Ovary (tissue), 9 donors: ENCODE measurements around the gene TEKT1. TPM values are rescaled to one million over a fixed set of nuclear protein-coding genes. Genes with fewer than 3 reads are reported as not detected.
A peak's percentile ranks its signal among the peaks of the same experiment; 100 is the strongest.

Source experiments
- DNase-seq, 5 donors: peaks; one replicate each; pipeline ENCODE4 v3.0.0-alpha.2; 2019 to 2020
- H3K27ac ChIP-seq, 2 donors: fragments of 200-600 bp; one replicate each; pipeline versions ENCODE4 v1.5.1 to v1.8.0; 2019 to 2022
- H3K27me3 ChIP-seq: fragments of 200-600 bp; one replicate; pipeline ENCODE4 v1.8.0; 2022
- H3K36me3 ChIP-seq: fragments of 200-600 bp; sonication (generic); one replicate; pipeline ENCODE4 v1.5.1; 2019
- H3K4me1 ChIP-seq: one replicate; pipeline ENCODE4 v1.8.1; 2013; ENCODE audit warnings: mild to moderate bottlenecking, moderate library complexity; ENCODE audit not compliant: insufficient read depth
- H3K4me3 ChIP-seq: fragments of 200-600 bp; sonication (generic); one replicate; pipeline ENCODE4 v1.5.1; 2017
- H3K9me3 ChIP-seq, 2 donors: fragments of 200-600 bp in 1 of 2; sonication (generic) in 1 of 2; one replicate each; pipeline versions ENCODE4 v1.5.1 to v1.8.1; 2013 to 2019; ENCODE audit warnings: mild to moderate bottlenecking in 1 of 2, moderate library complexity in 1 of 2
- EP300 ChIP-seq: sonication (generic); formaldehyde crosslinking; IDR thresholded peaks from one replicate; pipeline ENCODE4 v1.6.1; 2017; ENCODE audit warnings: antibody characterized with exemption
- POLR2A ChIP-seq: fragments of 450-650 bp; IDR thresholded peaks from one replicate; pipeline ENCODE4 v1.6.1; 2017; ENCODE audit warnings: antibody characterized with exemption, mild to moderate bottlenecking, moderate library complexity
- WGBS, 3 donors: extraction: QIAGEN DNeasy Blood & Tissue Kit in 1 of 3; methylation state at CpG; one replicate each; pipeline versions ENCODE4 v1.1.5 to v1.1.7; 2013 to 2017; 5-methylcytosine and 5-hydroxymethylcytosine counted together
- intact Hi-C, 4 donors: fragments of 100-400 bp; cut with DNase I; formaldehyde crosslinking; loops; one replicate each; pipeline versions ENCODE4 v1.11.0 to v1.15.1; 2022 to 2023
- polyA plus RNA-seq, 2 donors: library from polyadenylated mRNA; stranded (reverse); fragments of 200-250 nt in 1 of 2; fragments of 350-450 nt in 1 of 2; fragmentation: Illumina TruSeq in 1 of 2; extraction: RNeasy Lipid Tissue Mini Kit (QIAGEN cat#74804) in 1 of 2; gene quantifications; one replicate each; pipeline ENCODE4 v1.2.3, GENCODE V29; 2013 to 2014
- total RNA-seq, 7 donors: library from RNA; depleted of rRNA in 2 of 7; stranded (reverse); fragments of >200 nt in 2 of 7; fragmentation: NEBNext Ultra II Directional in 3 of 7; extraction: Animal tissue kit (Norgen Biotek cat#: 25700) in 3 of 7; gene quantifications; one replicate each; pipeline versions ENCODE4 v1.1.0 to v1.2.4, GENCODE V29; 2016 to 2023
- TF ChIP-seq, protein P1 (sequence below), 3 donors: fragments of 450-650 bp in 2 of 3; fragments of 200-600 bp in 1 of 3; IDR thresholded peaks; one replicate each; pipeline versions ENCODE4 v1.5.1 to v1.8.0; 2016 to 2022; ENCODE audit warnings: antibody characterized with exemption in 3 of 3, mild to moderate bottlenecking in 1 of 3
- donor health status: DM: no; HTN: no; CAD: no; lungs with moderate emphysema.
- donor health status: DM: no; HTN: no; CAD: no.
- donor health status: Bipolar disorder and iron deficiency.
- donor health status: DM: yes; HTN: yes; CAD: no.
- donor health status: DM: no; HTN: no; CAD: no.
- donor health status: DM: yes; HTN: yes; CAD: no.

The TEKT1 gene
- total and polyA plus RNA-seq, 9 donors = 0.06 to 19.3 (median 1.5) TPM; not detected in 3

DNA sequence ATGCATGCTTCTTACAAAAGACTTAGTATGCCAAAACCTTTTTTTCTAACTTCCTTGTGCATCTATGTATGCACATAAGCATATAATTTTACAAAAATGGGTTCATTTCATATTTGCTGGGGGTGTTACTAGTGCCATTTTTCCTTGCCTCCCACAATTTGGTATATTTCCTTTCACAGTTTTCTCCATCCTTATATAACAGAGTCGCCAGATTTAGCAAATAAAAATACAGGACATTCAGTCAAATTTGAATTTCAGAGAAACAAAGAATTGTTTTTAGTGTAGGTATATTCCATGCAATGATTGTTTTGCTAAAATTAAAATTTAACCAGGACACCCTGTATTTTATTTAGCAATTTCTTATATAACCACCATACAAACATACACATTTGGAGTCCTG is 59.5 kb downstream of the TEKT1 start:
- H3K36me3 ChIP-seq = peaks cover 9% of the 10 kb centered on the region
- H3K27ac ChIP-seq = no peak overlapping the region
- TF ChIP-seq, protein P1, sequence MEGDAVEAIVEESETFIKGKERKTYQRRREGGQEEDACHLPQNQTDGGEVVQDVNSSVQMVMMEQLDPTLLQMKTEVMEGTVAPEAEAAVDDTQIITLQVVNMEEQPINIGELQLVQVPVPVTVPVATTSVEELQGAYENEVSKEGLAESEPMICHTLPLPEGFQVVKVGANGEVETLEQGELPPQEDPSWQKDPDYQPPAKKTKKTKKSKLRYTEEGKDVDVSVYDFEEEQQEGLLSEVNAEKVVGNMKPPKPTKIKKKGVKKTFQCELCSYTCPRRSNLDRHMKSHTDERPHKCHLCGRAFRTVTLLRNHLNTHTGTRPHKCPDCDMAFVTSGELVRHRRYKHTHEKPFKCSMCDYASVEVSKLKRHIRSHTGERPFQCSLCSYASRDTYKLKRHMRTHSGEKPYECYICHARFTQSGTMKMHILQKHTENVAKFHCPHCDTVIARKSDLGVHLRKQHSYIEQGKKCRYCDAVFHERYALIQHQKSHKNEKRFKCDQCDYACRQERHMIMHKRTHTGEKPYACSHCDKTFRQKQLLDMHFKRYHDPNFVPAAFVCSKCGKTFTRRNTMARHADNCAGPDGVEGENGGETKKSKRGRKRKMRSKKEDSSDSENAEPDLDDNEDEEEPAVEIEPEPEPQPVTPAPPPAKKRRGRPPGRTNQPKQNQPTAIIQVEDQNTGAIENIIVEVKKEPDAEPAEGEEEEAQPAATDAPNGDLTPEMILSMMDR (IDR thresholded peaks at IDR 0.05) = no peak
- TF ChIP-seq POLR2A (no peak), EP300 (no peak)
- DNase-seq = no peak
- intact Hi-C loops = no loop called here
- peaks cover 2% of the 10 kb centered on the region for H3K4me1 ChIP-seq
- H3K4me3 ChIP-seq = no peak overlapping the region
- H3K9me3 ChIP-seq = peaks cover 0 to 31% of the 10 kb centered on the region in 2 donors
- 92 to 95% (median 92%) methylated on average over 1 of the region's 1 CpG for WGBS, 3 donors
- H3K27me3 ChIP-seq = no peaks in the 10 kb centered on the region

DNA sequence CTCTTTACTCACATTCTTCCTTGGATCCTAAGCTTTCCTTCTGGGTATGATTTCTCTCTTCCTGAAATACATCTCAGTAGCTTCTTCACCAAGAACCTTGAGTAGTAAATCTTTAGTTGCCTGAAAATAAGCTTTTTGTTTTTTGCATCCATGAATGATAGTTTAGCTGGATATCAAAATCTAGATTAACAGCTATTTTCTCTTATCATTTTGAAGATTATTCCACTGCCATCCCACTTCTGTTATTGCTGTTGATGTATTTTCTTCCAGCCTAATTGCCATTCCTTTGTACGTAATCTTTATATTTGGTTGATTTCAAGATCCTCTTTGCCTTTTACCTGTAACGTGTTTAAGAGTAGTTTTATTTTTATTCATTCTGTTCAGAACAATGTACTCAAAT is 63.1 kb downstream of the TEKT1 start:
- Histone ChIP-seq H3K9me3 (peaks cover 0 to 31% of the 10 kb centered on the region in 2 donors), H3K36me3 (peaks cover 13% of the 10 kb centered on the region), H3K27me3 (no peaks in the 10 kb centered on the region), H3K27ac (no peak overlapping the region), H3K4me3 (no peak overlapping the region), H3K4me1 (no peaks in the 10 kb centered on the region)
- TF ChIP-seq, protein P1 (IDR thresholded peaks at IDR 0.05) = no peak
- intact Hi-C loops = loop anchor here in 1 of 4 donors (10.0 kb wide), 1 partner anchor 104 kb away; no protein-coding TSS in a partner anchor
- DNase-seq = no peak
- WGBS, 3 donors = 98 to 100% (median 99%) methylated on average over 2 of the region's 2 CpGs

DNA sequence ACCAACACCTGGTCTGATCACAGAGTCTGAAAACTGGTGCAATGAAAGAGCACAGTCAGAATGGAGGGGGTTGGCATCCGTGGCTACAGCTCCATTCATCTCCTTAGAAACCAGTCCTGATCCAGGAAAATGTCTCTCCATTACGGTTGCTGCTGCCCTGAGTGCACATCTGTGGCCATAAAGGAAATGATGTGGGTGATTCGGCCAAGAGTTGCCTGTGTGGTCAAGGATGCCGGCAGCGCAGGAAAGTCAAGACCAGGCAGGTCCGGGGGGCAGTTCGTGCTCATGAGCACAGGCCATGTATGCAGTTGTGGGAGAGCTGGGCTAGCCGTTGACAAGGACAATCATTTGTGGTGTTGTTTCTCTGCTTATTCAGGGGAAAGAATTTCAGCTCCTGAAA is 69.8 kb downstream of the TEKT1 start:
- no peak for DNase-seq
- Histone ChIP-seq H3K9me3 (no peaks in the 10 kb centered on the region), H3K27ac (no peak overlapping the region), H3K36me3 (peaks cover 4% of the 10 kb centered on the region), H3K27me3 (no peaks in the 10 kb centered on the region), H3K4me3 (no peak overlapping the region), H3K4me1 (peaks cover 4% of the 10 kb centered on the region)
- intact Hi-C loops = loop anchor here in 1 of 4 donors (10.0 kb wide), 1 partner anchor 97 kb away; no protein-coding TSS in a partner anchor
- 83 to 91% (median 85%) methylated on average over 8 of the region's 8 CpGs for WGBS, 3 donors
- TF ChIP-seq EP300 (no peak), POLR2A (no peak)
- TF ChIP-seq, protein P1 (IDR thresholded peaks at IDR 0.05) = no peak

DNA sequence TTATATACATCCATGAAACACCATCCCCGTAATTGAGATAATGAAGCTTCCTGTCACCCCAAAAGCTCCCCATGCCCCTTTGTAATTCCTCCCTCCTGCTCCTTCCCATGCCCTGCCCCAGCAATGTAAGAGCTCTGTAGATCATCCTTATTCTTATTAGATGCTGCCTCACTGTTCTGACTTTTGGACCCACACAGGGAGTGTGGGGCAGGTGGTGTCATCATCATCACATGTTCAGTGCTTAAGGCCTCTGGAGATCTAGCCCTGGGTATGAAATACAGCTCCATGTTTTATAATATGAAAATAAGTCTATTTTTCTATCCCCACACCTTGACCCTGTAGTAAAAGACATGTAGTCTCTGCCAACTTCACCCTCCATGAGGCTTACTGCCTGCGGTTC is 73.8 kb downstream of the TEKT1 start:
- H3K36me3 ChIP-seq = no peaks in the 10 kb centered on the region
- DNase-seq = no peak
- intact Hi-C loops = loop anchor here in 2 of 4 donors (5.0 to 10.0 kb wide), 3 partner anchors 45 to 257 kb away; partner anchors contain the start of genes RNASEK (in 1 of the 2) and SLC13A5 (in 1 of the 2)
- H3K4me1 ChIP-seq = peaks cover 18% of the 10 kb centered on the region
- H3K4me3 ChIP-seq = no peak overlapping the region
- H3K9me3 ChIP-seq = no peaks in the 10 kb centered on the region
- H3K27me3 ChIP-seq = no peaks in the 10 kb centered on the region
- 86 to 95% (median 92%) methylated on average over 2 of the region's 2 CpGs for WGBS, 3 donors
- TF ChIP-seq, protein P1 (IDR thresholded peaks at IDR 0.05) = no peak
- TF ChIP-seq POLR2A (no peak), EP300 (no peak)
- peak overlapping the region in 1 of 2 donors; percentile 95 for H3K27ac ChIP-seq
